ENCODE measurements around the gene ZNF93.
A peak's percentile ranks its signal among the peaks of the same experiment; 100 is the strongest.
"Not testable (repeated sequence)": the region's sequence is repeated elsewhere in the genome, so short reads cannot be mapped to it uniquely, and the experiment has no call there.

ZNF93 gene

GRCh38 chr19:19944583-19944880, 43.8 kb downstream of the ZNF93 start:
- TF ChIP-seq CTCF (IDR thresholded peaks at IDR 0.05; ENCODE audit: insufficient read depth, low read depth, low read length, missing control alignments) = no peak
- H3K4me3 ChIP-seq (ENCODE audit: low read length) = no peak overlapping the region
- no peak for DNase-seq (ENCODE audit: low read depth)

- no peak overlapping the region for H3K4me3 ChIP-seq (ENCODE audit: low read length)
- no peak for DNase-seq (ENCODE audit: low read depth)
- no peak for TF ChIP-seq CTCF (IDR thresholded peaks at IDR 0.05; ENCODE audit: insufficient read depth, low read depth, low read length, missing control alignments)
Measured at GRCh38 chr19:19946226-19946625, 45.5 kb downstream of the ZNF93 start.

- no peak overlapping the region for H3K4me3 ChIP-seq (ENCODE audit: low read length)
- DNase-seq (ENCODE audit: low read depth) = no peak
- TF ChIP-seq CTCF (IDR thresholded peaks at IDR 0.05; ENCODE audit: insufficient read depth, low read depth, low read length, missing control alignments) = no peak
Measured at GRCh38 chr19:19948800-19949199, 48.1 kb downstream of the ZNF93 start.

- H3K4me3 ChIP-seq (ENCODE audit: low read length) = no peak overlapping the region
- no peak for DNase-seq (ENCODE audit: low read depth)
- no peak for TF ChIP-seq CTCF (IDR thresholded peaks at IDR 0.05; ENCODE audit: insufficient read depth, low read depth, low read length, missing control alignments)
Measured at GRCh38 chr19:19955208-19955607, 54.5 kb downstream of the ZNF93 start.

GRCh38 chr19:19956434-19957075, 55.8 kb downstream of the ZNF93 start:
- H3K4me3 ChIP-seq (ENCODE audit: low read length) = no peak overlapping the region
- TF ChIP-seq CTCF (IDR thresholded peaks at IDR 0.05; ENCODE audit: insufficient read depth, low read depth, low read length, missing control alignments) = no peak
- no peak for DNase-seq (ENCODE audit: low read depth)

GRCh38 chr19:19957766-19958165, 57.0 kb downstream of the ZNF93 start:
- DNase-seq (ENCODE audit: low read depth); H3K4me3 ChIP-seq (ENCODE audit: low read length): not testable (repeated sequence)

- peak; percentile 54 for TF ChIP-seq CTCF (IDR thresholded peaks at IDR 0.05; ENCODE audit: insufficient read depth, low read depth, low read length, missing control alignments)
- DNase-seq (ENCODE audit: low read depth) = peak; percentile 52
- not testable (repeated sequence) for H3K4me3 ChIP-seq (ENCODE audit: low read length)
Measured at GRCh38 chr19:19959151-19959799, 58.5 kb downstream of the ZNF93 start.

Data from epithelial cell of esophagus (primary cell).